Smooth muscle cell (in vitro differentiated cells): ENCODE data around the gene STRADA. TPM values are rescaled to one million over a fixed set of nuclear protein-coding genes. Genes with fewer than 3 reads are reported as not detected.

Source experiments
- DNase-seq: peaks from one replicate; lab custom pipeline; 2025; ENCODE audit not compliant: unreplicated experiment; lab: John Stamatoyannopoulos, UW
- H2AFZ ChIP-seq: fragments of 200-600 bp; sonication (generic); 2 replicates; pipeline ENCODE4 v1.6.0; 2016; ENCODE audit warnings: antibody characterized with exemption, low read depth, mild to moderate bottlenecking
- H3F3A ChIP-seq: fragments of 200-600 bp; sonication (generic); 2 replicates; pipeline ENCODE4 v1.6.0; 2017; ENCODE audit warnings: antibody characterized with exemption, low read depth
- H3K27ac ChIP-seq: fragments of 200-600 bp; sonication (generic); 2 replicates; pipeline ENCODE4 v1.5.1; 2016; ENCODE audit warnings: low read depth, mild to moderate bottlenecking
- H3K27me3 ChIP-seq: fragments of 200-600 bp; sonication (generic); 2 replicates; pipeline ENCODE4 v1.6.1; 2016; ENCODE audit warnings: low read depth, mild to moderate bottlenecking
- H3K36me3 ChIP-seq: fragments of 200-600 bp; sonication (generic); 2 replicates; pipeline ENCODE4 v1.5.1; 2016; ENCODE audit warnings: low read depth
- H3K4me1 ChIP-seq: fragments of 200-600 bp; sonication (generic); 2 replicates; pipeline ENCODE4 v1.5.1; 2016; ENCODE audit warnings: low read depth
- H3K4me2 ChIP-seq: fragments of 200-600 bp; sonication (generic); 2 replicates; pipeline ENCODE4 v1.6.0; 2016; ENCODE audit warnings: mild to moderate bottlenecking
- H3K4me3 ChIP-seq: fragments of 200-600 bp; sonication (generic); 2 replicates; pipeline ENCODE4 v1.5.1; 2016; ENCODE audit warnings: mild to moderate bottlenecking
- H3K79me2 ChIP-seq: fragments of 200-600 bp; sonication (generic); 2 replicates; pipeline ENCODE4 v1.6.0; 2016; ENCODE audit warnings: low read depth, mild to moderate bottlenecking
- H3K9ac ChIP-seq: fragments of 200-600 bp; sonication (generic); 2 replicates; pipeline ENCODE4 v1.6.0; 2016; ENCODE audit warnings: low read depth
- H3K9me3 ChIP-seq: fragments of 200-600 bp; sonication (generic); replicated peaks from 2 replicates; pipeline ENCODE4 v1.5.1; 2016; ENCODE audit warnings: low read depth
- H4K20me1 ChIP-seq: fragments of 200-600 bp; sonication (generic); 2 replicates; pipeline ENCODE4 v1.6.0; 2016; ENCODE audit warnings: low read depth
- CTCF ChIP-seq: fragments of 200-600 bp; sonication (generic); IDR thresholded peaks from 2 replicates; pipeline ENCODE4 v1.5.1; 2017; ENCODE audit warnings: borderline replicate concordance, mild to moderate bottlenecking, antibody characterized with exemption; ENCODE audit not compliant: insufficient read depth, poor library complexity, severe bottlenecking
- WGBS: methylation state at CpG from one replicate; pipeline ENCODE4 v1.1.7; 2016; ENCODE audit warnings: low lambda C conversion rate; 5-methylcytosine and 5-hydroxymethylcytosine counted together
- polyA plus RNA-seq: library from polyadenylated mRNA; unstranded; fragments of >200 nt; fragmentation: Nextera tagmentation; extraction: Ambion mirVana; gene quantifications from 2 replicates; pipeline ENCODE4 v1.2.1, GENCODE V29; 2016
- total RNA-seq: library from RNA; depleted of rRNA; stranded (reverse); fragments of >200 nt; gene quantifications from 2 replicates; pipeline ENCODE4 v1.2.3, GENCODE V29; 2014

STRADA gene
- total RNA-seq (13.6 and 18.7 TPM in 2 replicates), polyA plus RNA-seq (26.8 and 27.7 TPM in 2 replicates)

- Histone ChIP-seq H2AFZ (peak within 1 kb of the TSS; percentile 71), H3K9me3 (no peaks in the 10 kb centered on the region), H3K79me2 (peaks cover 12% of the 10 kb centered on the region), H3K36me3 (peaks cover 8% of the 10 kb centered on the region), H3K4me3 (peak within 1 kb of the TSS; percentile 85), H3K27ac (peak within 1 kb of the TSS; percentile 73), H3K27me3 (no peaks in the 10 kb centered on the region), H3F3A (peaks cover 19% of the 10 kb centered on the region), H3K9ac (peak within 1 kb of the TSS; percentile 80), H3K4me1 (peaks cover 6% of the 10 kb centered on the region), H4K20me1 (no peaks in the 10 kb centered on the region), H3K4me2 (peak within 1 kb of the TSS; percentile 94)
- peak; percentile 90 for DNase-seq
- WGBS = 1% methylated on average over 48 of the region's 61 CpGs
- TF ChIP-seq CTCF = no peak
These were observed at the start of gene STRADA for GRCh38 chr17:63741408-63742173. Gene STRADA, minus strand, starts transcription at chr17:63741799. Its CDS starts 13,430 bp downstream, at chr17:63728369.

- Histone ChIP-seq H3K4me3 (no peak overlapping the region), H3F3A (no peaks in the 10 kb centered on the region), H3K79me2 (peaks cover 98% of the 10 kb centered on the region), H3K27me3 (no peaks in the 10 kb centered on the region), H3K4me1 (no peaks in the 10 kb centered on the region), H3K9ac (no peak overlapping the region), H3K9me3 (no peaks in the 10 kb centered on the region), H3K27ac (no peak overlapping the region), H3K36me3 (peaks cover 46% of the 10 kb centered on the region), H4K20me1 (peaks cover 98% of the 10 kb centered on the region), H3K4me2 (no peak overlapping the region), H2AFZ (no peak overlapping the region)
- 98% methylated on average over 6 of the region's 6 CpGs for WGBS
- no peak for TF ChIP-seq CTCF
- DNase-seq = no peak
These were observed 48.5 kb upstream of the STRADA start for GRCh38 chr17:63790057-63790456.

GRCh38 chr17:63786971-63787711 is 45.5 kb upstream of the STRADA start:
- no peak for TF ChIP-seq CTCF
- WGBS = 93% methylated on average over 13 of the region's 13 CpGs
- Histone ChIP-seq H3K4me2 (no peak overlapping the region), H3K27ac (no peak overlapping the region), H4K20me1 (peaks cover 100% of the 10 kb centered on the region), H3K36me3 (peaks cover 23% of the 10 kb centered on the region), H3K79me2 (peaks cover 100% of the 10 kb centered on the region), H2AFZ (no peak overlapping the region), H3K9me3 (no peaks in the 10 kb centered on the region), H3F3A (no peaks in the 10 kb centered on the region), H3K4me1 (no peaks in the 10 kb centered on the region), H3K27me3 (no peaks in the 10 kb centered on the region), H3K9ac (no peak overlapping the region), H3K4me3 (no peak overlapping the region)
- DNase-seq = no peak
